Fibroblast of lung (primary cell): Measurements from ENCODE around the gene TAF11.

Experiments
- EZH2 ChIP-seq: IDR thresholded peaks from 2 replicates; pipeline ENCODE4 v1.5.1; 2012; ENCODE audit warnings: low read length, control low read depth, mild to moderate bottlenecking; ENCODE audit errors: missing control alignments
- TF ChIP-seq, protein P1 (sequence below), 2 donors: IDR thresholded peaks in 1 of 2; conservative IDR thresholded peaks in 1 of 2; 1 replicate in 1 of 2; 2 replicates in 1 of 2; pipeline ENCODE4 v1.5.1; 2011 to 2012; ENCODE audit warnings: low read length in 2 of 2, control low read depth in 1 of 2, inconsistent platforms in 1 of 2, low read depth in 1 of 2, mild to moderate bottlenecking in 1 of 2

DNA sequence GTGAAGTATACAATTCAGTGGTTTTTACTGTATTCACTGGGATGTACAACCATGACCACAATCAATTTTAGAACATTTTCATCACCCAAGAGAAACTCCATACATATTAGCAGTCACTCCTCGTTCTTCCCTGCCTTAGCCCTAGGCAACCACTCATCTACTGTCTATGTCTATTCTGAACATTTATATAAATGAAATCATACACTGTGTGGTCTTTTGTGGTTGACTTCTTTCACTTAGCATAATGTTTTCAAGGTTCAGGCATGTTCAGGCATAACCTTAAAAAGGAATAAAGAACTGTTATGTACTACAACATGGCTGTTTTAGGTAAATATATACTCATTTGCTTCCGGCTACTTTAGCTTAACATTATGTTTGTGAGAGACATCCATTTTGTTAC lies 58.7 kb downstream of the TAF11 start:
- TF ChIP-seq EZH2 = no peak
- TF ChIP-seq, protein P1, sequence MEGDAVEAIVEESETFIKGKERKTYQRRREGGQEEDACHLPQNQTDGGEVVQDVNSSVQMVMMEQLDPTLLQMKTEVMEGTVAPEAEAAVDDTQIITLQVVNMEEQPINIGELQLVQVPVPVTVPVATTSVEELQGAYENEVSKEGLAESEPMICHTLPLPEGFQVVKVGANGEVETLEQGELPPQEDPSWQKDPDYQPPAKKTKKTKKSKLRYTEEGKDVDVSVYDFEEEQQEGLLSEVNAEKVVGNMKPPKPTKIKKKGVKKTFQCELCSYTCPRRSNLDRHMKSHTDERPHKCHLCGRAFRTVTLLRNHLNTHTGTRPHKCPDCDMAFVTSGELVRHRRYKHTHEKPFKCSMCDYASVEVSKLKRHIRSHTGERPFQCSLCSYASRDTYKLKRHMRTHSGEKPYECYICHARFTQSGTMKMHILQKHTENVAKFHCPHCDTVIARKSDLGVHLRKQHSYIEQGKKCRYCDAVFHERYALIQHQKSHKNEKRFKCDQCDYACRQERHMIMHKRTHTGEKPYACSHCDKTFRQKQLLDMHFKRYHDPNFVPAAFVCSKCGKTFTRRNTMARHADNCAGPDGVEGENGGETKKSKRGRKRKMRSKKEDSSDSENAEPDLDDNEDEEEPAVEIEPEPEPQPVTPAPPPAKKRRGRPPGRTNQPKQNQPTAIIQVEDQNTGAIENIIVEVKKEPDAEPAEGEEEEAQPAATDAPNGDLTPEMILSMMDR (conservative IDR thresholded peaks at IDR 0.05 in 1 of 2, IDR thresholded peaks at IDR 0.05 in 1 of 2; ENCODE audit: low read depth in 1 of 2, low read length in 2 of 2) = no peak
